Mucosa of rectum (tissue), 2 donors: ENCODE measurements around the gene RAD51.

Source experiments
- H3K27ac ChIP-seq, 2 donors: one replicate each; pipeline ENCODE4 v1.7.0; 2013; ENCODE audit warnings: inconsistent platforms in 2 of 2, low read depth in 2 of 2, low read length in 2 of 2
- H3K27me3 ChIP-seq, 2 donors: one replicate each; pipeline ENCODE4 v1.7.0; 2013; ENCODE audit warnings: low read length in 2 of 2; ENCODE audit not compliant: control insufficient read depth in 2 of 2, insufficient read depth in 2 of 2
- H3K36me3 ChIP-seq, 2 donors: one replicate each; pipeline ENCODE4 v1.7.0; 2013; ENCODE audit warnings: low read length in 2 of 2; ENCODE audit not compliant: control insufficient read depth in 2 of 2, insufficient read depth in 2 of 2
- H3K4me1 ChIP-seq, 2 donors: one replicate each; pipeline ENCODE4 v1.7.0; 2013; ENCODE audit warnings: low read length in 2 of 2, mild to moderate bottlenecking in 1 of 2; ENCODE audit not compliant: control insufficient read depth in 2 of 2, insufficient read depth in 2 of 2
- H3K4me3 ChIP-seq, 2 donors: one replicate each; pipeline ENCODE4 v1.7.0; 2013; ENCODE audit warnings: low read length in 2 of 2
- H3K9ac ChIP-seq, 2 donors: one replicate each; pipeline ENCODE4 v1.7.0; 2013; ENCODE audit warnings: low read length in 2 of 2, low read depth in 1 of 2, mild to moderate bottlenecking in 1 of 2
- H3K9me3 ChIP-seq, 2 donors: one replicate each; pipeline ENCODE4 v1.7.0; 2013; ENCODE audit warnings: low read length in 2 of 2; ENCODE audit not compliant: control insufficient read depth in 2 of 2
- donor health status: healthy.
- donor health status: Normal muscosa, but diverticular disease.

RAD51 gene

DNA sequence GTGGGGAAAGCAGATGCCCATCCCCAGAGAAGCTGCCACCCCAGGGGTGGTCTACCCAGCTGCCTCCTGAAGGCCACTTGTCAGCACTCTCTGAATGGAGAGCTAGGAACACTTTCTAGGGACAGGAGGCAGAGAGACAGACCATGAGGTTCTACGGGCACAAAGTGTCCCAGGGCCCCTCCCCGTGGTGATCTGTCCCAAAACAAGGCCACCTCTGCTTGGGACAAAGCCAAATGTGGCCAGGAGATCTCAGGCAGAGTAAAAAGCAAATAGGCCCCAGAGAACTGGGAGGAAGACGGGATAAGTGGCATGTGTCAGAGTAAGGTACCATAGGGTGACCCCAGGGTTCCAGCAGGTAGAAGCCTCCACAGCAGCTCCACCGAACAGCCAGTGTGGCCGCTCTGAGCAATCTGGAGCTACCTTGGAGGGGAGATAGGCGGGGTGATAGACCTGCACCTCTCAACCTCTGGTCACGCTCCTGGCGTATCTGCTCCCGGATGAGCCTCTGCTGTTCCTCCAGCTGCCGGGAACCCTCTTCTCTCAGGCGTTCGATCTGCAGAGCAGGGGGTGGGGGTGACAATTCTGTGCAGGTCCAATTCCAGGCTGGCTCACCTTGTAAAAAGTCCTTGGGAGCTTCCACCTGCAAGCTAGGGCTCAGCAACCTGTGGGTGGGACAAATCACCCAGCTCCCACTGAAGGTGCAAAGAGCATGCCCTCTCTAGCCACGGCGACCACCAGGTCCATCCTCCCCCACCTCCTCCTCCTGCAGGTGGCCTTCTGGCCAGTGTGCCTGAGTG is 81.0 kb downstream of the RAD51 start:
- peaks cover 53 to 61% of the 10 kb centered on the region in 2 donors for H3K36me3 ChIP-seq

DNA sequence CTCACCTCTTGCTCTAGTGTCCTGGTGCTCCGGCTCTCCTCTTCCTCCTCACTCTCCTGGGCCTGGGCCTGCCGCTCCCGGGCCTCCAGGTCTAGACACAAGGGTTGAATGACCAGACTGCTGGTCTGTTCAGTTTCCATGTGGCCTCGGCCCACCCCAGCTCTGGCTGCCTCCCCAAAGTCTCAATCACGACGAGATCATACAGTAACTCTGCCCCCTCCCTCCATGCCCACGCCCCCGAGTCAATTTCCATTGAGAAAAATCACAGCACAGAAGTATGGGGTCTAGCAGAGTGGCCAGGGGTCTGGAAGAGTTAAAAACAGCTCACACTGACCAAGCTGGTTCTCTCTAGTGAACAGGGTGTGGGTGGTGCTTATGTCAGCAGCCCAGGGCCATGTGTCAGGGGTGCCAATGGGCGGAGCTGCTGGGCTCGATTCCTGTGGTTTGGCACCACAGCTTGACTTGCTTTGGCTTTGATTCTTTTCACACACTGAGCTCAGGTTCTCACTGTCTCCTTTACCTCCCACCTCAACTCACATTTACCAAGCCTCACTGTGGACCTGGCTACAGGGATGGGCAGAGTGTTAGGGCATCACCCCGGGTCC is 81.7 kb downstream of the RAD51 start:
- H3K27ac ChIP-seq, result no peak overlapping the region
- H3K4me1 ChIP-seq, result no peaks in the 10 kb centered on the region
- no peak overlapping the region for H3K4me3 ChIP-seq
- no peak overlapping the region for H3K9ac ChIP-seq
- no peaks in the 10 kb centered on the region for H3K9me3 ChIP-seq
- peaks cover 53 to 61% of the 10 kb centered on the region in 2 donors for H3K36me3 ChIP-seq
- H3K27me3 ChIP-seq, result no peaks in the 10 kb centered on the region

More for the DNA sequence above, 81.0 kb downstream of the RAD51 start:
- Histone ChIP-seq H3K27ac (no peak overlapping the region), H3K9ac (no peak overlapping the region), H3K9me3 (no peaks in the 10 kb centered on the region), H3K4me3 (no peak overlapping the region), H3K27me3 (no peaks in the 10 kb centered on the region), H3K4me1 (peaks cover 0 to under 1% of the 10 kb centered on the region in 2 donors)
